Transverse colon (tissue), 4 donors: Measurements from ENCODE around the gene PLEKHG2. TPM values are rescaled to one million over a fixed set of nuclear protein-coding genes. Genes with fewer than 3 reads are reported as not detected.

Experiments
- DNase-seq: peaks from one replicate; pipeline ENCODE4 v3.0.0-alpha.2; 2019
- H3K27ac ChIP-seq, 4 donors: fragments of 200-600 bp; sonication (generic); 2 replicates each; pipeline ENCODE4 v1.5.1; 2016 to 2018; ENCODE audit warnings: inconsistent platforms in 4 of 4
- H3K27me3 ChIP-seq: fragments of 200-600 bp; sonication (generic); 2 replicates; pipeline ENCODE4 v1.5.1; 2017; ENCODE audit warnings: inconsistent platforms
- H3K36me3 ChIP-seq, 4 donors: fragments of 200-600 bp; sonication (generic); 2 replicates each; pipeline ENCODE4 v1.5.1; 2017 to 2019; ENCODE audit warnings: inconsistent platforms in 4 of 4
- H3K4me1 ChIP-seq, 4 donors: fragments of 200-600 bp; sonication (generic); 2 replicates each; pipeline ENCODE4 v1.5.1; 2017 to 2020; ENCODE audit warnings: inconsistent platforms in 4 of 4
- H3K4me3 ChIP-seq, 4 donors: fragments of 200-600 bp; sonication (generic); 1 replicate in 1 of 4; 2 replicates in 3 of 4; pipeline versions ENCODE4 v1.5.1 to v1.6.1; 2017 to 2019; ENCODE audit warnings: inconsistent platforms in 4 of 4
- H3K9me3 ChIP-seq, 2 donors: fragments of 200-600 bp; sonication (generic); 2 replicates each; pipeline ENCODE4 v1.5.1; 2017 to 2019; ENCODE audit warnings: inconsistent platforms in 2 of 2
- EP300 ChIP-seq: sonication (generic); formaldehyde crosslinking; IDR thresholded peaks from one replicate; pipeline ENCODE4 v1.6.1; 2017; ENCODE audit warnings: antibody characterized with exemption, low read depth
- POLR2A ChIP-seq: fragments of 450-650 bp; IDR thresholded peaks from one replicate; pipeline ENCODE4 v1.6.1; 2016; ENCODE audit warnings: antibody characterized with exemption, mild to moderate bottlenecking, moderate library complexity
- POLR2AphosphoS5 ChIP-seq, 3 donors: sonication (generic); formaldehyde crosslinking; IDR thresholded peaks; one replicate each; pipeline ENCODE4 v1.6.1; 2016; ENCODE audit warnings: antibody characterized with exemption in 3 of 3
- WGBS, 2 donors: methylation state at CpG; one replicate each; pipeline ENCODE4 v1.1.5; 2018; ENCODE audit warnings: low coverage in 1 of 2; 5-methylcytosine and 5-hydroxymethylcytosine counted together
- in situ Hi-C, 4 donors: fragments of 200-750 bp; cut with MboI; loops; one replicate each; pipeline versions ENCODE4 v1.15.0 to v1.15.1; 2017; ENCODE audit warnings: low sequenced_read_pairs in 3 of 4, low pct_ligation_motif_present in 1 of 4, low pct_unique_long_range_greater_than_20kb in 1 of 4
- intact Hi-C: fragments of 100-400 bp; cut with DNase I; formaldehyde crosslinking; loops from one replicate; pipeline ENCODE4 v1.15.1; 2023; ENCODE audit warnings: low total_unique reads
- total RNA-seq, 4 donors: library from RNA; depleted of rRNA; stranded (reverse); fragments of >200 nt; gene quantifications; one replicate each; pipeline ENCODE4 v1.1.0, GENCODE V29; 2016
- TF ChIP-seq, protein P1 (sequence below), 5 experiments: fragments of 200-600 bp in 3 of 5; fragments of 450-650 bp in 2 of 5; sonication (generic) in 3 of 5; IDR thresholded peaks; 1 replicate in 2 of 5; 2 replicates in 3 of 5; pipeline ENCODE4 v1.5.1; 2016 to 2017; ENCODE audit warnings: antibody characterized with exemption in 5 of 5, inconsistent platforms in 3 of 5, mild to moderate bottlenecking in 2 of 5, moderate library complexity in 1 of 5

The PLEKHG2 gene, protein sequence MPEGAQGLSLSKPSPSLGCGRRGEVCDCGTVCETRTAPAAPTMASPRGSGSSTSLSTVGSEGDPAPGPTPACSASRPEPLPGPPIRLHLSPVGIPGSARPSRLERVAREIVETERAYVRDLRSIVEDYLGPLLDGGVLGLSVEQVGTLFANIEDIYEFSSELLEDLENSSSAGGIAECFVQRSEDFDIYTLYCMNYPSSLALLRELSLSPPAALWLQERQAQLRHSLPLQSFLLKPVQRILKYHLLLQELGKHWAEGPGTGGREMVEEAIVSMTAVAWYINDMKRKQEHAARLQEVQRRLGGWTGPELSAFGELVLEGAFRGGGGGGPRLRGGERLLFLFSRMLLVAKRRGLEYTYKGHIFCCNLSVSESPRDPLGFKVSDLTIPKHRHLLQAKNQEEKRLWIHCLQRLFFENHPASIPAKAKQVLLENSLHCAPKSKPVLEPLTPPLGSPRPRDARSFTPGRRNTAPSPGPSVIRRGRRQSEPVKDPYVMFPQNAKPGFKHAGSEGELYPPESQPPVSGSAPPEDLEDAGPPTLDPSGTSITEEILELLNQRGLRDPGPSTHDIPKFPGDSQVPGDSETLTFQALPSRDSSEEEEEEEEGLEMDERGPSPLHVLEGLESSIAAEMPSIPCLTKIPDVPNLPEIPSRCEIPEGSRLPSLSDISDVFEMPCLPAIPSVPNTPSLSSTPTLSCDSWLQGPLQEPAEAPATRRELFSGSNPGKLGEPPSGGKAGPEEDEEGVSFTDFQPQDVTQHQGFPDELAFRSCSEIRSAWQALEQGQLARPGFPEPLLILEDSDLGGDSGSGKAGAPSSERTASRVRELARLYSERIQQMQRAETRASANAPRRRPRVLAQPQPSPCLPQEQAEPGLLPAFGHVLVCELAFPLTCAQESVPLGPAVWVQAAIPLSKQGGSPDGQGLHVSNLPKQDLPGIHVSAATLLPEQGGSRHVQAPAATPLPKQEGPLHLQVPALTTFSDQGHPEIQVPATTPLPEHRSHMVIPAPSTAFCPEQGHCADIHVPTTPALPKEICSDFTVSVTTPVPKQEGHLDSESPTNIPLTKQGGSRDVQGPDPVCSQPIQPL (N-terminal part only)
- total RNA-seq: 10 to 100 TPM in 2 of 4 donors, 1 to 10 TPM in 2; 6.1 to 27.7 (median 11.9) TPM

GRCh38 chr19:39412100-39412866 is at the start of gene PLEKHG2:
PLEKHG2 (plus strand) TSS chr19:39412669; CDS start chr19:39414087, 1,418 bp downstream.
- peak within 1 kb of the TSS; percentile 98 to 100 (median 99) for H3K27ac ChIP-seq
- in situ Hi-C loops (no loop called here), intact Hi-C loops (loop anchor here (2.0 kb wide), 1 partner anchor 13 kb away; no protein-coding TSS in a partner anchor)
- peaks cover 17% of the 10 kb centered on the region for H3K27me3 ChIP-seq
- WGBS, 2 donors: 0 to 1% methylated on average over 7 to 35 of the region's 60 CpGs
- H3K4me3 ChIP-seq: peak within 1 kb of the TSS; percentile 48 to 86 (median 75)
- H3K9me3 ChIP-seq: no peaks in the 10 kb centered on the region
- peak; percentile 95 for TF ChIP-seq POLR2A
- TF ChIP-seq, protein P1, sequence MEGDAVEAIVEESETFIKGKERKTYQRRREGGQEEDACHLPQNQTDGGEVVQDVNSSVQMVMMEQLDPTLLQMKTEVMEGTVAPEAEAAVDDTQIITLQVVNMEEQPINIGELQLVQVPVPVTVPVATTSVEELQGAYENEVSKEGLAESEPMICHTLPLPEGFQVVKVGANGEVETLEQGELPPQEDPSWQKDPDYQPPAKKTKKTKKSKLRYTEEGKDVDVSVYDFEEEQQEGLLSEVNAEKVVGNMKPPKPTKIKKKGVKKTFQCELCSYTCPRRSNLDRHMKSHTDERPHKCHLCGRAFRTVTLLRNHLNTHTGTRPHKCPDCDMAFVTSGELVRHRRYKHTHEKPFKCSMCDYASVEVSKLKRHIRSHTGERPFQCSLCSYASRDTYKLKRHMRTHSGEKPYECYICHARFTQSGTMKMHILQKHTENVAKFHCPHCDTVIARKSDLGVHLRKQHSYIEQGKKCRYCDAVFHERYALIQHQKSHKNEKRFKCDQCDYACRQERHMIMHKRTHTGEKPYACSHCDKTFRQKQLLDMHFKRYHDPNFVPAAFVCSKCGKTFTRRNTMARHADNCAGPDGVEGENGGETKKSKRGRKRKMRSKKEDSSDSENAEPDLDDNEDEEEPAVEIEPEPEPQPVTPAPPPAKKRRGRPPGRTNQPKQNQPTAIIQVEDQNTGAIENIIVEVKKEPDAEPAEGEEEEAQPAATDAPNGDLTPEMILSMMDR (IDR thresholded peaks at IDR 0.05): peak; percentile 83 to 97 (median 91)
- TF ChIP-seq EP300: no peak
- peak; percentile 87 to 95 (median 93) for TF ChIP-seq POLR2AphosphoS5 (IDR thresholded peaks at IDR 0.05)
- peaks cover 0 to 14% (median 8%) of the 10 kb centered on the region in 4 donors for H3K36me3 ChIP-seq
- H3K4me1 ChIP-seq: peaks cover 11 to 52% (median 40%) of the 10 kb centered on the region in 4 donors
- peak; percentile 97 for DNase-seq

DNA sequence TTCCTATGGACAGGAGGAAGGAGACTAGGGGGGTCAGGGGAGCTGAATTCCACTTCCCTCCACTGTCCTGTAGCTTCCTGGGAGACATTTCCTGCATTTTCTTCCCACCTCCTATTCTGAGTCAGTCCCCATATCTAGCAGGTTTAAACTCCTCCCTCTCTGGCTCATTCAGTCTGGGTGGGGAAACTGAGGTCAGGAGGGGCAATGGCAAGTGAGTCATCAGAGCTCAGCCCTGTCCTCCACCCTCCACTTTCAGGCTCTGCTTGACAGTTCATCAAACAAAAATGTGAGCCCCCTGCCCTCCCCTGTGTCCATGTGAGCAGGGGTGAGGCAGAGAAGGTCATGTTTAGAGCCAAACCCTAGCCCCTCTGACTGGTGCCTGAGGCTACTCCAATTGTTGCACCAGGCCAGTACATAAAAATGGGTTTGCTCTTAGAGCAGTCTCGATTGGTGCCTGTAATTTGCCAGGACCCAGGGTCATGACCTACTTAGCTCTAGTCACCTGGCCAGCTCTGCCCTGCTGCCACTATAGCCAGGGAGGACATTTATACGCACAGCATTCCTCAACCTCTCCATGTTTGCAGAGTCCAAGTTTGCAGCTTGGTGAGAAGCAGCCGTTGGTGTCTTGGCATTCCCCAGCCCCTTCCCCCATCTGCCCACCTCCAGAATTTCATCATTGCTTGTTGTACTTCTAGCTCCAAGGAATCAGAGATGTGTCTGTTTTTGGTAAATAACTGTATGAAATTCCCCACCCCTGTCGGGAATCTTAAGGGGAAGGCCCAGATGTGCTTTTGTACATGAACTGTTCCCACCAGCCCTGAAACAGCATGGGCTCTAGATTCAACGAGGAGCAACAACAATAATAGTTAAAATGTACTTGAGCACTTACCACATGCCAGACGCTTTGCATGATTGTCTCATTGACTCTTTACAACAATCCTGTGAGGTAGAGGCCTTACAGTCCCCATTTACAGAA is 49.5 kb upstream of the PLEKHG2 start:
- no peaks in the 10 kb centered on the region for H3K27me3 ChIP-seq
- no peaks in the 10 kb centered on the region for H3K9me3 ChIP-seq
- peaks cover 0 to 10% (median 0%) of the 10 kb centered on the region in 4 donors for H3K4me1 ChIP-seq
- in situ Hi-C loops: no loop called here
- H3K4me3 ChIP-seq: no peak overlapping the region
- no peak for DNase-seq
- H3K27ac ChIP-seq: peak overlapping the region; percentile 31 to 63 (median 46)
- TF ChIP-seq POLR2AphosphoS5 (IDR thresholded peaks at IDR 0.05): no peak
- TF ChIP-seq, protein P1 (IDR thresholded peaks at IDR 0.05): no peak
- no peak for TF ChIP-seq EP300
- no peak for TF ChIP-seq POLR2A
- H3K36me3 ChIP-seq: peaks cover 0 to 15% (median 3%) of the 10 kb centered on the region in 4 donors
- WGBS, 2 donors: 72% methylated on average over 6 of the region's 6 CpGs; no CpG with 5 or more reads in 1 of the 2 donors
- intact Hi-C loops: no loop called here

GRCh38 chr19:39363901-39364457 is 48.5 kb upstream of the PLEKHG2 start:
- in situ Hi-C loops: no loop called here

More at GRCh38 chr19:39363901-39364457, 48.5 kb upstream of the PLEKHG2 start:
- peaks cover 0 to 10% (median 0%) of the 10 kb centered on the region in 4 donors for H3K4me1 ChIP-seq
- WGBS, 2 donors: 75 to 80% methylated on average over 2 to 5 of the region's 5 CpGs
- peak overlapping the region; percentile 31 to 63 (median 46) for H3K27ac ChIP-seq
- no peaks in the 10 kb centered on the region for H3K9me3 ChIP-seq
- DNase-seq: no peak
- H3K27me3 ChIP-seq: no peaks in the 10 kb centered on the region
- peaks cover 0 to 7% (median 3%) of the 10 kb centered on the region in 4 donors for H3K36me3 ChIP-seq
- intact Hi-C loops: no loop called here
- H3K4me3 ChIP-seq: no peak overlapping the region
- TF ChIP-seq POLR2AphosphoS5 (IDR thresholded peaks at IDR 0.05) (no peak), POLR2A (no peak), EP300 (no peak)
- TF ChIP-seq, protein P1 (IDR thresholded peaks at IDR 0.05): no peak
